HG03103 (cell line): ENCODE results near the gene SLC25A29.
"Not testable (repeated sequence)": the region's sequence is repeated elsewhere in the genome, so short reads cannot be mapped to it uniquely, and the experiment has no call there.

ENCODE experiments used
- ATAC-seq: cut with Tn5 transposase; IDR thresholded peaks from one replicate; pipeline ENCODE4 v1.9.1; 2021; ENCODE audit warnings: low read depth; ENCODE audit not compliant: unreplicated experiment

SLC25A29 gene

GRCh38 chr14:100313464-100314230 lies 7.4 kb upstream of the SLC25A29 start:
- no peak for ATAC-seq

- ATAC-seq: no peak
Observed at GRCh38 chr14:100312877-100313400, 6.7 kb upstream of the SLC25A29 start.

- ATAC-seq: not testable (repeated sequence)
Observed at GRCh38 chr14:100312110-100312876, 6.0 kb upstream of the SLC25A29 start.

DNA sequence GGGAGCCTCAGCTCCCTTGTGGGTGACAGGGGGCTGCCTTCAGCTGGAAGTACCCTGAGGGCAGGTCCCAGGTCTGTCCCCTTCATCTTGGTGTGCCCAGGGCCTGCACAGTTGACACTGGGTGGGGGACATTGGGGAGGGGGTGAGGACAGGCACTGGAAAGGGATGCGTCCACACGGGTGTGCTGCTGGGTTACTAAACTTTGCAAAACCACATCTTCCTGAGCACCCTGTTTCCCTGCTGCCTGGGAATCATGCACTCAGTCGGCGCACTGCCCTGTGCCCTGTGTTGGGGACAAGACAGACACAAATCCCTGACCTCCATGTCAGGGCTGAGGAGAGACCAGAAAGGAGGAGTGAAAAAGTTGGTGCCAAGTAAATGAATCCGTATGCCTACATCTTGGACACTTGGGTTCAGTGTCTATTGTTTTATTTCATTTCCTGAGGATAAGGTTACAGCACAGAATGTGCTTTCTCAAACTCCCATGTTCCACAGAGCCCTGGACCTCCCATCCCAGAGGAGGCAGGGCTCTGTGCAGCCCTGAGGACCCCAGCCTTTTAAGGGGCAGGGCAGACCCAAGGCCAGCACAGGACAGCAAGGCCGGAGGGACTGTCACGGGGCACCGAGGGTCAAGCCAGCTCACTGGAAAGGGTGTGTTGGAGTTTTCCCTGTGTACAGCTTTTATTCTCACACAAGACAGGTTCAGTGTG lies 2.9 kb upstream of the SLC25A29 start:
- no peak for ATAC-seq

DNA sequence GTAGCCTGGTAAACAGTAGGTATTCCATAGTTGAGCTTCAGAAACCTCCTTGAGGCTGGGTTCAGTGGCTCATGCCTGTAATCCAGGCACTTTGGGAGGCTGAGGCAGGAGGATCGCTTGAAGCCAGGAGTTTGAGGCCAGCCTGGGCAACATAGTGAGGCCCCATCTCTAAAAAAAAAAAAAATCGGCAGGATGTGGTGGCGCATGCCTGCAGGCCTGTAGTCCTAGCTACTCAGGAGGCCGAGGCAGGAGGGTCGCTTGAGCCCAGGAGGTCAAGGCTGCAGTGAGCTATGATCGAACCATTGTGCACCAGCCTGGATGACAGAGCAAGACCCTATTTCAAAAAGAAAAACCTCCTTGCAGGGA lies 2.2 kb upstream of the SLC25A29 start:
- not testable (repeated sequence) for ATAC-seq

DNA sequence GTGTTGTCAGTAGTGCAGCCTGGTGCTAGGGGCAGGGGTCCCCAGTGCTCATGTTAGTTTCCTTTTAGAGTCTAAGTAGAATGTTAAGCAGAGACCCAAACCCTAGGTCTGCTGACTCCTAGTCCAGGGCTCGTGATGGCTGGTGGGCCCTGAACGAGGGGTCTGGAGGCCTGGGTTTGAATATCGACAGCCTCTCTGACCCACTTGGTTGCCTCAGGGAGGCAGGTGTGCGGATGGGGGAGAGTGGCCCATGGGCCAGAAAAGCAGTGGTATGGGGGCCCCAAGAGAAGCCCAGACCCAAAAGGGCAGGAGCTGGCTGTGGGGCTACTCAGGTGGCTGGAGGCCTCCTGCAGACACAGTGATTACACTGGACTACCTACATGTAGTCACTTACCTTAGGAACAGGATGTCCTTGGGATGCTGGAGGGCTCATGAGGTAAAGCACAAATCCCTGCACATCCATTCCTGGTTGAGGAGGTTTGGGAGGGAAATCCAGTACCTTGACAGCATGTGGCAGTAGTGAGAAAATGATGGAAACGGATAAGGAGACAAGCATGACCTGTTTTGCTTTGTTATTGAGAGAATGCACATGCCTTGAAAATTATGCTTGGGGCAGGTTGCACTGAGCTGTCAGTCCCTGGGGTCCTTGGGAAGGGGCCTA lies 1.7 kb upstream of the SLC25A29 start:
- no peak for ATAC-seq

- ATAC-seq: no peak
Observed at GRCh38 chr14:100306998-100307765, 938 bp upstream of the SLC25A29 start.

DNA sequence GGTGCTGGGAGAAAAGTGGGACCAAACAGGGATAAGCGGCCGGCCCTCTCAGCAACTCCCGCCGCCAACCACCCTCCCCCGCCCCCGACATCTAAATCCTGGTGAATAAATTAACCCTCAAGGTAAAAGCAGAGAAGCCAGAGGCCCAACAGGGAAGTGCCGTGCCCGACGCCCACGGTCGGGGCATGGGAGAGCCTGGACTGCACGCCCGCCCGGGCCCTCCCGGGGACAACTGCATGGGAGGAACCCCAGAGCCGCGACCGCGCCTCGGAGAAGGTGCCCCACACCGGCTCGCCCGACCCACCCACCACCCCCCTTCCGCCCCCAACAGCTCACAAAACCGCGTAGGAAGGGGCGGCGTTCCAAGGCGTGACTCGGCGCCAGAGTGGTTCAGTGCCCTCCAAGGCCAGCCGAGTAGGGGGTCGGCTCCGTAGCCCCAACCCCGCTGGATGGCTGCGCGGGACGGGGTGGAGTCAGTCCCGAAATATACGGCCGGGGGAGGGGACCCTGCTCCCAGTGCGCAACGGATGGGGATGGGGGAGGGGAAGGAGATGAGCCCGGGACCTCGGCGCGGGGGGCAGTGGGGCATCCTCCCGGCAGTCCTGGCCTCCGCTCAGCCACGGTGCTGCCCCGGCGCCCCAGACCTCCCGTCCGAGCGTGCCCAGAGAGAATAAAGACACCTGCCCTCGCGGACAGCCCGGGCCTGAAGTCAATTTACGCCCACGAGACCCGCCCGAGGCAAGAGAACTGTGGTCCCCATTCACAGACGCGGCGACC lies 732 bp downstream of the SLC25A29 start:
- no peak for ATAC-seq

- no peak for ATAC-seq
Observed at GRCh38 chr14:100304825-100305323, 1.4 kb downstream of the SLC25A29 start.

DNA sequence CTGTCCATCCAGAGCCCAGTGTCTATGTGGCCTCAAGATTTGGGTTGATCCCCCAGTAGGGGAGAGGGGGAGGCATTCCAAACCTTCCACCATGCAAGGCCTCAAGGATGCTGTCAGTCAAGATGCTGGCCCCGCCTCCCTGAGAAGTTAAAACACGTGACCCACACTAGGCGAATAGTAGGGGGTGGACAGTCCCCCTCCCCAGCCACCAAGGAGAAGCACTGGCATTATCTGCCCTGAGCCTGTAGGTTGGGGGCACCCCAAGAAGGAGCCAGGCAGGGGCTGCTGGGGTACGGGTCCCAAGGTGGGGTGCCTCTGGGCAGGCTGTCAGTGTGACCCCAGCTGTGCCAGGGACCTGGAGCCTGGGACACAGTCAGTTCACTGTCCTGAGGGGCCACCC lies 2.3 kb downstream of the SLC25A29 start:
- no peak for ATAC-seq

GRCh38 chr14:100303179-100303578 lies 3.1 kb downstream of the SLC25A29 start:
- no peak for ATAC-seq

GRCh38 chr14:100302616-100303015 lies 3.6 kb downstream of the SLC25A29 start:
- no peak for ATAC-seq

DNA sequence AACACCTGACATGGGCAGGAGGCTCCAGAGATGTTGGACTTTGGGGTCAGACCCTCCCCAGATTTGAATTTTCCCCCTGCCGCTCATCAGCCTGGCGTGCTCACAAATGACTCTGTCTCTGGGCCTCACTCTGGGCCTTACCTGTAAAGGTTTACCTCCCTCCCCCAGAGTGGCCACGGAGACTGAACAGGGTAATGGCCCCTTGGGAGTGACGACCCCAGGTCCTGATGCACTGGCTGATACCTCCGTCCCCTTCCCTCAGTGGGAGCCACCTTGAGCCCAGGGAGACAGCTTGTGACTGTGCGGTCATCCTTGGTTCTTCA lies 7.0 kb downstream of the SLC25A29 start:
- no peak for ATAC-seq

- ATAC-seq: no peak
Observed at GRCh38 chr14:100298551-100299237, 7.5 kb downstream of the SLC25A29 start.

DNA sequence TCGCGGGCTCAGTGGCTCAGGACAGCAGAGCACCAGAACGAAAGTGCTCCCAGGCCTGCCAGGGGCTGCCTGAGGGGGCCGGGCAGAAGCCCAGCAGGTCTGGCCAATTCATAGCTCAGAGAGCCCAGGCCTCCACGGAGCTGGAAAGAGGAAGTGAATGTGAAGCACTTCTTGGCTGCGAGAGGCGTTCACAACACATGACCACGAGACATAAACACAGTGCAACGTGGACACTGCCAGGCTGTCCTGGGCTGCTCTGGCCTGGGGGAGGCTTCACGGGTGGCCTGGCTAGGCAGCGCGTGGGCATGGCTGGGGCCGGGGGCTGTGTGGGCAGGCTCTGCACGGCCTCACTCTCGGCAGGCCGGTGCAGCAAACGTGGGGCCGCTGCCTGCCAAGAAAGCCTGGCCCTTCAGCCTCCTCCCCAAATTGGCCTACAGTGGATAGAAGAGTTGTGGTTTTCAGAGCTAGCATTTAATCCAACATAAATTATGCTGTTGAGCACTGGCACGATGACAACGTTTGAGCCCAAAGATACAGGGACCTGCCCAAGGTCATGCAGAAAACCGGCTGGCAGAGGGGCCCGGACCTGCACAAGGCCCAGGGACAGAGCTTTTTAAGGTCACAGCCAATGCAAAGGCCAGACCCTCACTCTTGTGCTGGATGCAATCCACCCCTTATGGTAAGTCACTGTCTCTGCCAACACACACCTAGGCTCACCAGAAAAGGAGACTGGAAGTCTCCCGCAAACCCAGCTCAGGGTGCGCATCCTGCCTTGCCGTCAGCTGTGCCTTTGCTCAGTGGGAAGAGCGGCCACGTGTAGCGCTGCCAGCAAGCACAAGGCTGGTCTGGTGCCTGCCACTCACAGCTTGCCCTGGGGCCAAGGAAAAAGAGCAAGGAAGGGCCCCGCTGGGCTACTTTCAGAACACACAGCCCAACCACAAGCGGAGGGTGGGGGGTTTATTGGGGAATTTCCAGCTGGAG lies 8.6 kb downstream of the SLC25A29 start:
- peak; percentile 89 for ATAC-seq

GRCh38 chr14:100296729-100297128 lies 9.5 kb downstream of the SLC25A29 start:
- ATAC-seq: not testable (repeated sequence)

GRCh38 chr14:100296106-100296651 lies 10.1 kb downstream of the SLC25A29 start:
- ATAC-seq: no peak
